ENCODE results near the gene CLCN1.

DNA sequence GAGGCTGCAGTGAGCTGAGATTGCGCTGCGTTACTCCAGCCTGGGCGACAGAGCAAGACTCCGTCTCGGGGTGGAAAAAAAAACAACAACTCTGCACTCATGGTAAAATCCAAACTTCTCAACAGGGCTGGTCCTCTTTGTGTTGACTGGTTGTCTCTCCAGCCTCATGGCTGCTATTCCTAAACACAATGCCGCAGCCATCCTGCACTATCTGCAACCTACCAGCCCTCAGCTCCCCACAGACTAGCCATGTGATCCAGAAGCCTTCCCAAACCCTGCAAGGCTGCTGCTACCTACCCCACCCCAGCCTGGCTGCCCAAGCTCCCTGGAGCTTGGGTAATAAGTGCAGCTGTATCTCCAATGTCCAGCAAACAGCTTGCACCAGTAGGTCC is 77.0 kb downstream of the CLCN1 start:
- no peak for TF ChIP-seq CTCF (IDR thresholded peaks at IDR 0.05)
- TF ChIP-seq EP300 (IDR thresholded peaks at IDR 0.05), result no peak

All from suprapubic skin (tissue), 3 donors.